ENCODE results near the gene STATH. TPM values are rescaled to one million over a fixed set of nuclear protein-coding genes. Genes with fewer than 3 reads are reported as not detected.
"Not testable (repeated sequence)": the region's sequence is repeated elsewhere in the genome, so short reads cannot be mapped to it uniquely, and the experiment has no call there.

STATH gene
- polyA plus RNA-seq, 3 donors = not detected

DNA sequence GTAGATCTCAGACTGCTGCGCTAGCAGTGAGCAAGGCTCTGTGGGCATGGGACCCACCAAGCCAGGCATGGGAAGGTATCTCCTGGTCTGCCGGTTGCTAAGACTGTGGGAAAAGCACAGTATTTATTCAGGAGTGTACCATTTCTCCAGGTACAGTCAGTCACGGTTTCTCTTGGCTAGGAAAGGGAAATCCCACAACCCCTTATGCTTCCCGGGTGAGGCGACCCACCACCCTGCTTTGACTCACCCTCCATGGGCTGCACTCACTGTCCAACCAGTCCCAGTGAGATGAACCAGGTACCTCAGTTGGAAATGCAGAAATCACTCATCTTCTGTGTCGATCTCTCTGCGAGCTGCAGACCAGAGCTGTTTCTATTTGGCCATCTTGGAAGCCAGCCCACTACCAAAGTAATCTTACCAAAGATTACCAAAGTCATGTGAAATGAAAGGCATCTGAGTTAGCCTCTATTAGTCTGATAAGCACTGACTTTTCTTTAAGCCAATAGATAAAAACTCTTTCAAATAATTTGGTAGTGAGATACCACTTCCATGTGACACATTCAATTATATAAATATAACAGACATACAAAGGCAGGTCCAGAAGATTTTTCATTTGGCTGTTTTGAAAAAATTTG is 46.0 kb downstream of the STATH start:
- H3K27ac ChIP-seq (ENCODE audit: low read depth, low read length) = no peak overlapping the region
- WGBS, 3 donors = 52 to 86% (median 85%) methylated on average over 7 of the region's 7 CpGs

DNA sequence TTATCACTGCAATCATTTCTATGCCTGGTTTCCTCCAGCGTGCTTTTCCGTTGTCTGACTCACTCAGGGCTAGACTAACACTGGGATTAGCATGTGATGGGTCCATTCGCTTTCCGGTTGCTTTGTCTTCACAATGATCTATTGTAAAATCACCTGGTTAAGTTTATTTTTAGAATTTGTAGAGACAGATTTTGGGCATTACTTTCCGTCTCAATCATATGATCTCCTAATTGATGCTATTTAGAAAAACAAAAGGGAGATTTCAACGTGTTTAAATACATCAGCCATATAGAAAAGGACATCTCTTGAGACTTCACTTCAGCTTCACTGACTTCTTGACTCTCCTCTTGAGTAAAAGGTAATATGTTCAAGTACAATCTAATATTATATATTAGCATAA is 54.4 kb downstream of the STATH start, which contains the start of gene HTN1:
HTN1 (plus strand) TSS at position 301 of the 400 bp plus-strand sequence. CDS start 2,639 bp downstream, outside the sequence.
- 72 to 83% (median 75%) methylated on average over 4 to 5 of the region's 6 CpGs for WGBS, 3 donors
- not testable (repeated sequence) for H3K27ac ChIP-seq (ENCODE audit: low read depth, low read length)

Other genes with a start within 250 kb of the STATH start
- 1 to 10 TPM in 2 of 3 donors, under 1 TPM in 1; 0.26 to 5.4 (median 2.8) TPM for gene SULT1B1, start 235.3 kb upstream of the STATH start, polyA plus RNA-seq
- gene SULT1E1, start 135.8 kb upstream of the STATH start, polyA plus RNA-seq = under 1 TPM in 1 of 3 donors, not detected in 2; 0.10 TPM
- gene CSN1S1, start 64.9 kb upstream of the STATH start, polyA plus RNA-seq = 10 to 100 TPM in 1 of 3 donors, 1 to 10 TPM in 1, under 1 TPM in 1; 0.35 to 12.7 (median 8.1) TPM
- not detected for gene CSN2, start 30.2 kb upstream of the STATH start, polyA plus RNA-seq
- not detected for gene HTN3, start 32.5 kb downstream of the STATH start, polyA plus RNA-seq
- gene HTN1, start 54.5 kb downstream of the STATH start, polyA plus RNA-seq = not detected
- not detected for gene PRR27, start 158.3 kb downstream of the STATH start, polyA plus RNA-seq
- 1 to 10 TPM in 2 of 3 donors, under 1 TPM in 1; 0.08 to 1.3 (median 1.1) TPM for gene ODAM, start 199.8 kb downstream of the STATH start, polyA plus RNA-seq
- gene FDCSP, start 230.2 kb downstream of the STATH start, polyA plus RNA-seq = under 1 TPM in 2 of 3 donors, not detected in 1; 0.24 to 0.60 TPM
- gene CSN3, start 246.6 kb downstream of the STATH start, polyA plus RNA-seq = not detected

Data from adipose tissue (tissue), 3 donors.